IPS-18a (cell line): Measurements from ENCODE around the gene IRF4.

ENCODE experiments used
- H3K27ac ChIP-seq: one replicate; pipeline ENCODE4 v1.5.1; 2013; ENCODE audit warnings: low read length
- H3K27me3 ChIP-seq: one replicate; pipeline ENCODE4 v1.6.1; 2013; ENCODE audit warnings: mild to moderate bottlenecking, low read length; ENCODE audit not compliant: control insufficient read depth, insufficient read depth
- H3K36me3 ChIP-seq: one replicate; pipeline ENCODE4 v1.6.1; 2013; ENCODE audit warnings: low read depth, low read length; ENCODE audit not compliant: control insufficient read depth
- H3K4me1 ChIP-seq: one replicate; pipeline ENCODE4 v1.6.1; 2013; ENCODE audit warnings: low read depth, low read length; ENCODE audit not compliant: control insufficient read depth
- H3K4me3 ChIP-seq: one replicate; pipeline ENCODE4 v1.5.1; 2013; ENCODE audit warnings: low read length
- H3K9ac ChIP-seq: one replicate; pipeline ENCODE4 v1.6.1; 2013; ENCODE audit warnings: mild to moderate bottlenecking, low read length, moderate library complexity
- H3K9me3 ChIP-seq: one replicate; pipeline ENCODE4 v1.6.1; 2013; ENCODE audit warnings: low read depth, low read length; ENCODE audit not compliant: control insufficient read depth

IRF4 gene

DNA sequence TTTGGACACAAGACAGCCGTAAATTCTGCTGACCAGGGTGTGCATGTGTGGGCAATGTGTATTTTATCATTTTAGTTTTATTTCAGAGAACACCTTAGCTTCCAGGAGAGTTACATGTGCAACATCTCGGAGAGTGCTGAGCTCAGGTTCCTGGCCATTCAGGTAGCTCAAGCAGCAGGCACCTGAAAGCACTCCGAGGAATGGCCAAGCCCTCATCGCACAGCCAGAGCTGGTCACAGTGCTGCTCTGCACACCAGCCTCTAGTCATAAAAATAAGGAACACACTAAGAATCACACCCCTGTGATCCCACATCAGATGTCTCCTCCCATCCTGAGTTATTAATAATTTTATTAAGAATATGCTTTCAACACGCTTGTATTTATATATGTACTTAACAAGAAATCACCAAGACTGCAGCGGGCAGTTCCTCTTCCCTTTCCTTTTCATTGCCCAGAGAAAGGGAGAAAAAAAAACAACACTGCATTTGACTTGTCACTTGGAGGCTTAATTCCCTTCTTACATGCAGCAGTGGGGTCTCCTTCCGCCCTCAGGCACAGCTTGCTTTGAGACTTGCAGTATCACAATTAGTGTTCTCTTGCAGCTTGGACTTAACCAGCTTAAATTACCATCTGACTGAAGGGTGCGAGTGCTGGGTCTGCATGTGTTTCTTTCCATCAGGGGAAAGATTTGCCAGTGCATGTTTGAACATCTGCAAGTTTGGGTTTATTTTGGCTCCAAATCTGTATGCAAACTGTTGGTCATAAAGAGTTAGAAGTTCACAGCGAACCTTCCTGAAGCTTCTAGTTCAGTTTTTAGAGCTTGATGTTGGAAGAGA lies 36.0 kb upstream of the IRF4 start:
- no peaks in the 10 kb centered on the region for H3K36me3 ChIP-seq
- no peaks in the 10 kb centered on the region for H3K9me3 ChIP-seq
- H3K4me3 ChIP-seq, result no peak overlapping the region
- no peaks in the 10 kb centered on the region for H3K4me1 ChIP-seq
- H3K9ac ChIP-seq, result no peak overlapping the region
- H3K27me3 ChIP-seq, result no peaks in the 10 kb centered on the region
- H3K27ac ChIP-seq, result no peak overlapping the region

DNA sequence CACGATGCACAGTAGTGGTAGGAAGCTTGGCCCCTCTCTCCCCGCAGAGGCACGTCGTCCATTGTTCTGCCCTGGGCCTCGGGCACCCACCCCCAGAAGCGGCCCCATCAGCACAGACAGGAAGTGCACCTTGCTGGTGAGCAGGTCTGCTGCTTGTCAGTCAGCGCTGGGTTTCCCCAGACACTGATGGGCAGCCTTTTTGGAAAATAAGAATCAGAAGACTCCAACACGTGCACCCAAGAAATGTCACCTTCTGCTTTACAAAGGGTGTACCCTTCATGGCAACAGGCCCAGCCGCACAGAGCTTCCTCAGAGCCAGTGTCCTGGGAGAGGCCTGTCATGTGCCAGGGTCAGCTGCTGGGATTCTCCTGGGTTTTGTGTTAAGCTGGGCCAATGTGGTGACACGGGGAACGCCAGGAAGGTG lies 34.7 kb upstream of the IRF4 start:
- H3K4me1 ChIP-seq, result no peaks in the 10 kb centered on the region
- H3K4me3 ChIP-seq, result no peak overlapping the region
- H3K36me3 ChIP-seq, result no peaks in the 10 kb centered on the region
- H3K27me3 ChIP-seq, result no peaks in the 10 kb centered on the region
- no peak overlapping the region for H3K27ac ChIP-seq
- no peaks in the 10 kb centered on the region for H3K9me3 ChIP-seq
- no peak overlapping the region for H3K9ac ChIP-seq

DNA sequence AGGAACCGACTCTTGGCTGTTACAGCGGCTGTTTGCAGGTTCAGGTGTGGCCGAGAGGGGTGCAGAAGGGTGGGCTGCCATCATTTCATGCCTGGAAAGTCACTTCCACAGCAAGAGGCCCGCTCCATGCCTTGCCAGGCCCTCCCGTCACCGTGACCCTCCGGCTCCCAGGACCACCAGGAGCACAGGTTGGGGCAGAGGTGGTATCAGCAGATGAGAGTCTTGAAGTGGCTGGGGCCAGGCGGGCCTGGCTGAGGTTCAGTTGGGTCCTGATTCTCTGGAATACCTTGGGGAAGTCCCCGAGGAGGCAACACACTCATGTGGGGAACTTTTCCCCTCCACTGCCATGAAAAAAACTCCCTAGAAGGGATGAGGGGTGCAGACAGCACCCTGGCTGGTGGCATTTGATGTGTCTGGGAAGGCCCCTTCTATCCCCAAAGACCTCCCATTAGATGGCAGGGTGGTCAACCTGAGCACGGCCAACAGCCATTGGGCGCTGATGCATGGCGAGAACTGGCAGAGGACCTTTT lies 34.2 kb upstream of the IRF4 start:
- no peak overlapping the region for H3K4me3 ChIP-seq
- H3K27me3 ChIP-seq, result no peaks in the 10 kb centered on the region
- H3K9ac ChIP-seq, result no peak overlapping the region
- H3K4me1 ChIP-seq, result no peaks in the 10 kb centered on the region
- no peak overlapping the region for H3K27ac ChIP-seq
- no peaks in the 10 kb centered on the region for H3K9me3 ChIP-seq
- no peaks in the 10 kb centered on the region for H3K36me3 ChIP-seq

DNA sequence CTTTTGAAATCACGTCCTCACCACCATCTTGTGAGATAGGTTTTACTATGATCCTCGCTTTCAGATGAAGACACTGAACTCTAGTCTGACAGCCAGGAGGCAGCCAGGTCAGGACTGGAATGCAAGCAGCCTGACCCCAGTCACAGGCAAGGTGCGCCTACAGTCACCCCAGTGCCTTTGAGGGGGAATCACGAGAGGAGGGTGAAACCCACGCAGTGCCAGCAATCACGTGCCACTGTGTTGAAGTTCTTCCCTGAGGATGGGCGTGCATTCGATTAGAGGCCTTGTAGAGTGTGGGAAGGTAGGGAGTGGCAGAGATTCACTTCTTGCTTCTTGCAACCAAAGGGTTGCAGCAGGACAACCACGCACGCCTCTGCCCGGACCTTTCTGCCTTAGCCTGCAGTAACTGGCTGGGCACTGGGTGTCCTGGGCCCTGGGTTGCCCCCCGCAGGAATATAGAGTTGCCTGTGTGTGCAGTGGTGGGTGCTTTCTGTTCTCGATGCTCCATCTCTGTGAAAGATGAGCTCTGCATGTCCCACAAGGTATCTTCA lies 33.7 kb upstream of the IRF4 start:
- H3K27me3 ChIP-seq, result no peaks in the 10 kb centered on the region
- H3K9me3 ChIP-seq, result peaks cover 2% of the 10 kb centered on the region
- no peak overlapping the region for H3K27ac ChIP-seq
- no peaks in the 10 kb centered on the region for H3K4me1 ChIP-seq
- H3K9ac ChIP-seq, result no peak overlapping the region
- no peak overlapping the region for H3K4me3 ChIP-seq
- H3K36me3 ChIP-seq, result no peaks in the 10 kb centered on the region

DNA sequence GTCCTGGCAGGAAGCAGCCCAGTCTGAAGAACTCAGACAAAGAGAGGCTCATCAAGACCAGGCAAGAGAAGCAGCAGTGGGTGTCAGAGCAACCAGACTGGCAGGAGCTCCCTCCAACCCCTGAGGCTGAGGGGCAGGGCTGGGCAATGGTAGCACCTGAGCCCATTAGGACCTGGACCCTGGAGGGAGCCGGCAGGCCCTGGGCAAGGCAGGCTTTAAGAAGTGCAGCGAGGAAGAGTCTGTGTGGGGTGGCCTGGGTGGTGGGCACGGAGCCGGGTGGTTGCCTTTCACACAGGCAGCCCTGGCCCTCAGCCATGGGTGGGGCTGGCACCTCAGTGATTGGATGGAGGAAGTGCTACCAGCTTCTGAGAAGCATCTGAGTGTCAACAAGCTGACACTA lies 33.1 kb upstream of the IRF4 start:
- no peaks in the 10 kb centered on the region for H3K4me1 ChIP-seq
- no peak overlapping the region for H3K9ac ChIP-seq
- H3K27me3 ChIP-seq, result no peaks in the 10 kb centered on the region
- no peak overlapping the region for H3K4me3 ChIP-seq
- no peak overlapping the region for H3K27ac ChIP-seq
- H3K9me3 ChIP-seq, result peaks cover 6% of the 10 kb centered on the region
- H3K36me3 ChIP-seq, result no peaks in the 10 kb centered on the region

DNA sequence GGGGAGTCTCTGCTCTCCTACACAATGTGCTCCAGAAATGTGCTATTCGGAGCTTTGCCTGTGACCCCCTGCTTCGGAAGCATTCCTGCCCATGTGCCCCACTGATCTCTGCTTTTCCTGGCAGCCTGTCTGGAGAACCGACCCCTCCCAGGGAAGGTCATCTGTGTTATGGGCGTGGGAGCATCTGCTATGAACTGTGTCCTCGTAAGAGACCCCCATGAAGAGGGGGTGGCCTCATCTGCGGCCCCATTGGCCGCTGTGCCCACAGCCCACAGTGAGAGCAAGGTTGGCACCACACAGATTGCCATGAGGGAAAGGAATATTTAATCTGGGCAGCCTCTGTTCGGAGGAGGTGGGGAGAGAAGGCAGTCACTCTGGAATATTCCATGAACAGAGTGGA lies 32.7 kb upstream of the IRF4 start:
- peaks cover 6% of the 10 kb centered on the region for H3K9me3 ChIP-seq
- no peak overlapping the region for H3K4me3 ChIP-seq

DNA sequence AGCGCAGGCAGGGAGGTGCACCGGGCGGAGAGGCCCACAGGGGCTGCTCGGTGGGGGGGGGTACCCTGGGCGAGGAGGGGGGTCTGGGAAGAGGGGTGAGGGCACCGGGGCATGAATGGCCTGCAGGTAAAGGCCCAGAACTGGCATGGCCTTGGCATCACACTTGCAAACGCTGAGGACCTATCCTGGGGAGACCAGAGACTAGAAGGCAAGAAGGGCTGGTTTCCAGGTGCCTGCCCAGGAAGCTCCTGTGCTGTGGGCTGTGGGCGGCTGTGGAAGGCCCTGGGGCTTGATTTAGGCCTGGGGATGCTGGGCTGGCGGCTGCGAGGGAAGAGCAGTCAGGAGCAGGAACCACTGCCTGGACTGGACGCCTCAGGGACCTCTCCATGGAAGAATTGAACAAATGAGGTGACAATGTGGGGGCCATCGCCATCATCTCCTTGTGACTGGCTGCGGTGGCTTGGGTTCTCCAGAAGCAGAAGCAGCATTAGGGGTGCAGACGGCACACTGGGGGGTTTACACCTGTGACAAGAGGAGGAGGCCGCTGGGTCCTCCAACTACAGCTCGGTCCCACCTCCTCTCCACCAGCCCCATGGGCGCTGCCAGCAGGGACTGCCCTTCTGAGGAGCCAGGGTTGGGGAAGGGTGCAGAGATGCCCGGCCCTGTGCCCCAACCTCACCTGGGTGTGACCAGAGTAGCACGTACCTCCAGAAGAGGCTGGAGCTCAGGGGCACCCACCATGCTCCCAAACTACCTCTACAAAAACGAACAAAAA lies 32.1 kb upstream of the IRF4 start:
- H3K27ac ChIP-seq, result no peak overlapping the region
- H3K9ac ChIP-seq, result no peak overlapping the region
- H3K4me1 ChIP-seq, result no peaks in the 10 kb centered on the region
- H3K4me3 ChIP-seq, result no peak overlapping the region
- no peaks in the 10 kb centered on the region for H3K27me3 ChIP-seq
- H3K9me3 ChIP-seq, result peaks cover 6% of the 10 kb centered on the region
- H3K36me3 ChIP-seq, result no peaks in the 10 kb centered on the region

More for the DNA sequence above, 32.7 kb upstream of the IRF4 start:
- Histone ChIP-seq H3K36me3 (no peaks in the 10 kb centered on the region), H3K4me1 (no peaks in the 10 kb centered on the region), H3K27me3 (no peaks in the 10 kb centered on the region), H3K9ac (no peak overlapping the region), H3K27ac (no peak overlapping the region)

DNA sequence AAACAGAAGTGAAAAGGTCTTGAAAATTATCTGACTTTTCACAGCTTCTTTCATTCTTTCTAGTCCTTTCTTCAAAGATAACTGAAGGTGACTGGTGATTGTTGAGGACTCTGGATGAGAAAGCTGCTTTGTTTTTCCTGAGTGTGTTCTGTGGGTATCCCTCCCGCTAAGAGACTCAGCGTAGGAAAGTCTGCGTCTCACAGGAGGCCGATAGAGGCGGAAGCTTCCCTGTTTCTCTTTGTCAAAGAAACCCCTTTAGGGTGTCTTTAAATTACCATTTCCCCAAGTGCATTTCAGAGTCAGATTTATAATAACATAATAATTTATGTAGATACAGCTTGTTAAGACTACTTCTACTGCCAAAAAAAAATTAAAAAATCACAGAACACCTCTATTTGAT lies 31.2 kb upstream of the IRF4 start:
- H3K36me3 ChIP-seq, result no peaks in the 10 kb centered on the region
- no peak overlapping the region for H3K9ac ChIP-seq
- no peak overlapping the region for H3K4me3 ChIP-seq
- H3K9me3 ChIP-seq, result peaks cover 9% of the 10 kb centered on the region
- no peaks in the 10 kb centered on the region for H3K4me1 ChIP-seq
- H3K27me3 ChIP-seq, result no peaks in the 10 kb centered on the region
- H3K27ac ChIP-seq, result no peak overlapping the region

DNA sequence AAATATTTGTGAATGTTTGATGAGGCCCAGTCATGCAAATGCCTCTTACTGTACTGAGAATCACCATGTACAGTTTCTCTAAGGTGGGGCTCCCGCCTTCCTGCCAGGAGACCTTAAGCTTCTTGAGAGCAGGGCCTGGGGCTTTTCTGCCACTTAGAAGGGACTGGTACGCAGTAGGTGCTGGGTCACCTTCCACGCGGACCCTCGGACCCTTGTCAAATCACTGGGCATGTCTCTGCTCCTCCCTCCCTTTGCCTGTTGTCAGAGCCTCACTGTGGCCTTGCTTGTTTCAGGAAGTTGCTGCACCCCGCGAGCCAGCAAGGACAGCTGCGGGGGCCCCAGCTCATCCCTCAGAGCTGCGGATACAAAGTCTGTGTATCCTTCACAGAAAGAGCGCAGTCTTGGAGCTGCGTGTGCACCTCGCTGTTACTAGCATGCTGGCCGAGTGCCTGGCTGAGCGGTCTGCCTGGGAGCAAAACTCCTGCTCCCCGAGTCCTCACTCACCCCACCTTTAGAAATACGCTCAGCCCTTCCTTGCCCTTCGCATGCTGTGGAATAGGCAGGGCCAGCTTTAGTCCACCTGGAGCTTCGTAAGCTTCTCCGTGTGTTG lies 30.7 kb upstream of the IRF4 start:
- Histone ChIP-seq H3K4me1 (no peaks in the 10 kb centered on the region), H3K9me3 (peaks cover 9% of the 10 kb centered on the region), H3K9ac (no peak overlapping the region), H3K27me3 (no peaks in the 10 kb centered on the region), H3K4me3 (no peak overlapping the region), H3K36me3 (no peaks in the 10 kb centered on the region), H3K27ac (no peak overlapping the region)

DNA sequence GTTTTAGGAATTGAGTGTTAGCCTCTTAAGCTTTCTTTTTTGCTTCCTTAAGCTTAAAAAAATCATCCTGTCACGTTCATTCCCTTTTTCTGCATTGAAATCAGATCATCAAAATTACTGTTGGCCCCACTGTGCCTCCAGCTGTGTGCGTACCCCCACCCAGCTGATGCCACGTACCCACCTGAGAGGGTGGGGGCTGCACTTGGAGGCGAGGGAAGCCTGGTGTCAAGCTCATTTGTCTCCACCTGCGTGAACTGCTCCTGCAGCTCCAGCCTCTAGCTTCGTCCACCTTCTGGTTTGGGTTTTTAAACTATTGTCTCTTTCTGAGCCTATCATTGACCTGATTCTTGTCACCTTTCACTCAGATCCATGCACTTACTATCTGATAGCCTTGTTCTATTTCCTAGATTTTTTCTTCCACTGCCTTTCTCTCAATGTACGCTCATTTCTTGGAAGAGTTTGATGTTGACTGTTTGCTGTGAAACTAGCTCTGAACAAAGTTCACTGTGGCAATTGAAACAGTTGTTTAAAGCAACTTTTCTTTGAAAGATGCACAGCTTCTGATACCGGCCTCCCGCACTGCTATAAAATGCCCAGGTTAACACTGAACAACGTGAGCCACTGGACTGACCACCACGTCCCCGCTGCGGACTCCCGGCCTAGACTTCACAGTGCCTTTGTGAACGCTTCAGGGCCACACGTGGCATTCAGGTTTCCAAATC lies 30.0 kb upstream of the IRF4 start:
- Histone ChIP-seq H3K27me3 (no peaks in the 10 kb centered on the region), H3K4me1 (no peaks in the 10 kb centered on the region)

More for the DNA sequence above, 30.0 kb upstream of the IRF4 start:
- Histone ChIP-seq H3K27ac (no peak overlapping the region), H3K9me3 (peaks cover 9% of the 10 kb centered on the region), H3K9ac (no peak overlapping the region), H3K36me3 (no peaks in the 10 kb centered on the region), H3K4me3 (no peak overlapping the region)
